B cell (primary cell): ENCODE measurements around the gene SUGP1. TPM values are rescaled to one million over a fixed set of nuclear protein-coding genes. Genes with fewer than 3 reads are reported as not detected.

ENCODE experiments used
- ATAC-seq: fragments of 200-7000 bp; cut with Tn5 transposase; one replicate; pipeline ENCODE4 v1.10.0; 2021; ENCODE audit warnings: low read depth, mild to moderate bottlenecking, moderate number of reproducible peaks, moderate library complexity
- CTCF ChIA-PET: fragments of 350-600 bp; sonication (Branson Sonifier 250); formaldehyde crosslinking; loops from one replicate; lab custom pipeline; 2021; ENCODE audit warnings: antibody characterized with exemption, inconsistent platforms; lab: Charles Lee
- POLR2A ChIA-PET: fragments of 350-600 bp; sonication (Branson Sonifier 250); formaldehyde crosslinking; loops from one replicate; lab custom pipeline; 2021; ENCODE audit warnings: antibody characterized with exemption; lab: Charles Lee
- DNase-seq: peaks from one replicate; pipeline ENCODE4 v3.0.0; 2013
- H2AFZ ChIP-seq: 2 replicates; pipeline ENCODE4 v1.6.1; 2012; ENCODE audit warnings: mild to moderate bottlenecking, low read depth, low read length; ENCODE audit not compliant: insufficient read depth, poor library complexity, severe bottlenecking
- H3K27ac ChIP-seq, 2 donors: 1 replicate in 1 of 2; 2 replicates in 1 of 2; pipeline ENCODE4 v1.5.1; 2012 to 2013; ENCODE audit warnings: low read length in 2 of 2, mild to moderate bottlenecking in 2 of 2, moderate library complexity in 1 of 2
- H3K27me3 ChIP-seq, 4 experiments: fragments of 200-600 bp in 1 of 4; sonication (generic) in 1 of 4; replicated peaks in 1 of 4; 1 replicate in 2 of 4; 2 replicates in 2 of 4; pipeline versions ENCODE4 v1.6.1 to v1.7.0; 2013 to 2016; ENCODE audit warnings: low read length in 3 of 4, mild to moderate bottlenecking in 2 of 4, mixed read lengths in 1 of 4, moderate library complexity in 1 of 4; ENCODE audit not compliant: insufficient read depth in 4 of 4, control insufficient read depth in 3 of 4; ENCODE audit errors: control extremely low read depth in 1 of 4
- H3K36me3 ChIP-seq, 2 experiments: replicated peaks in 1 of 2; 1 replicate in 1 of 2; 2 replicates in 1 of 2; pipeline versions ENCODE4 v1.6.1 to v1.7.1; 2013; ENCODE audit warnings: low read length in 1 of 2; ENCODE audit not compliant: insufficient read depth in 2 of 2, control insufficient read depth in 1 of 2; ENCODE audit errors: control extremely low read depth in 1 of 2, extremely low read depth in 1 of 2
- H3K4me1 ChIP-seq, 2 donors: fragments of 200-600 bp in 1 of 2; sonication (generic) in 1 of 2; 1 replicate in 1 of 2; 2 replicates in 1 of 2; pipeline versions ENCODE4 v1.5.1 to v1.6.1; 2013 to 2017; ENCODE audit warnings: low read length in 2 of 2; ENCODE audit not compliant: control insufficient read depth in 2 of 2, insufficient read depth in 2 of 2
- H3K4me2 ChIP-seq: replicated peaks from 2 replicates; pipeline ENCODE3; 2012; ENCODE audit warnings: mild to moderate bottlenecking, low read depth, low read length; ENCODE audit not compliant: poor library complexity, severe bottlenecking
- H3K4me3 ChIP-seq, 5 experiments: fragments of 200-600 bp in 1 of 5; sonication (generic) in 1 of 5; 1 replicate in 3 of 5; 2 replicates in 2 of 5; pipeline versions ENCODE4 v1.5.1 to v1.7.0; 2011 to 2016; ENCODE audit warnings: low read length in 4 of 5, mild to moderate bottlenecking in 4 of 5, low read depth in 2 of 5, control low read depth in 1 of 5, moderate library complexity in 1 of 5; ENCODE audit not compliant: insufficient read depth in 1 of 5; ENCODE audit errors: control extremely low read depth in 1 of 5, extremely low read depth in 1 of 5
- H3K79me2 ChIP-seq: fragments of 200-600 bp; sonication (generic); one replicate; pipeline ENCODE4 v1.6.0; 2016; ENCODE audit warnings: low read length; ENCODE audit not compliant: control insufficient read depth, insufficient read depth
- H3K9ac ChIP-seq: fragments of 200-600 bp; sonication (generic); 2 replicates; pipeline ENCODE4 v1.6.1; 2017; ENCODE audit warnings: mild to moderate bottlenecking, low read length, moderate library complexity
- H3K9me3 ChIP-seq, 3 donors: one replicate each; pipeline versions ENCODE4 v1.6.1 to v1.7.1; 2013; ENCODE audit warnings: low read length in 2 of 3; ENCODE audit not compliant: control insufficient read depth in 2 of 3, insufficient read depth in 1 of 3; ENCODE audit errors: control extremely low read depth in 1 of 3
- H4K20me1 ChIP-seq: 2 replicates; pipeline ENCODE4 v1.6.0; 2012; ENCODE audit warnings: mild to moderate bottlenecking, low read length; ENCODE audit not compliant: insufficient read depth, control insufficient read depth, poor library complexity, severe bottlenecking
- H3K27ac Mint-ChIP-seq: one replicate; pipeline ENCODE4 v1.8.0; 2021; ENCODE audit warnings: mixed read lengths
- H3K27me3 Mint-ChIP-seq: one replicate; pipeline ENCODE4 v1.8.0; 2021; ENCODE audit warnings: mixed read lengths
- H3K4me1 Mint-ChIP-seq: one replicate; pipeline ENCODE4 v1.8.0; 2021; ENCODE audit warnings: mixed read lengths
- H3K4me3 Mint-ChIP-seq: one replicate; pipeline ENCODE4 v1.8.0; 2021; ENCODE audit warnings: mixed read lengths
- H3K9me3 Mint-ChIP-seq: one replicate; pipeline ENCODE4 v1.8.0; 2022; ENCODE audit warnings: mixed read lengths; ENCODE audit not compliant: insufficient read depth
- CTCF ChIP-seq: fragments of 200-600 bp; IDR thresholded peaks from one replicate; pipeline ENCODE4 v1.8.0; 2022; ENCODE audit warnings: antibody characterized with exemption, mild to moderate bottlenecking
- EZH2 ChIP-seq: IDR thresholded peaks from 2 replicates; pipeline ENCODE4 v1.6.1; 2012; ENCODE audit warnings: borderline replicate concordance, low read depth, mild to moderate bottlenecking, moderate library complexity, low read length; ENCODE audit not compliant: insufficient read depth, poor library complexity, severe bottlenecking
- WGBS: methylation state at CpG from one replicate; pipeline ENCODE4 v1.1.5; 2013; ENCODE audit warnings: missing lambda C conversion rate; ENCODE audit not compliant: insufficient coverage; 5-methylcytosine and 5-hydroxymethylcytosine counted together
- intact Hi-C: fragments of 100-400 bp; cut with micrococcal nuclease; formaldehyde crosslinking; loops from one replicate; pipeline ENCODE4 v1.10.0; 2022
- polyA plus RNA-seq: library from polyadenylated mRNA; depleted of rRNA; stranded (reverse); fragments of >200 nt; gene quantifications from 2 replicates; pipeline ENCODE4 v1.2.3, GENCODE V29; 2012
- total RNA-seq, 2 donors: library from RNA; stranded (reverse); fragments of 120-200 nt in 1 of 2; gene quantifications; 1 replicate in 1 of 2; 2 replicates in 1 of 2; pipeline versions ENCODE4 v1.2.3 to v1.2.4, GENCODE V29; 2013 to 2022

Gene SUGP1
- total and polyA plus RNA-seq, 2 donors (not counting 1 experiment from before 2014, with no cell fraction given) = 61.3 to 86.9 TPM

DNA sequence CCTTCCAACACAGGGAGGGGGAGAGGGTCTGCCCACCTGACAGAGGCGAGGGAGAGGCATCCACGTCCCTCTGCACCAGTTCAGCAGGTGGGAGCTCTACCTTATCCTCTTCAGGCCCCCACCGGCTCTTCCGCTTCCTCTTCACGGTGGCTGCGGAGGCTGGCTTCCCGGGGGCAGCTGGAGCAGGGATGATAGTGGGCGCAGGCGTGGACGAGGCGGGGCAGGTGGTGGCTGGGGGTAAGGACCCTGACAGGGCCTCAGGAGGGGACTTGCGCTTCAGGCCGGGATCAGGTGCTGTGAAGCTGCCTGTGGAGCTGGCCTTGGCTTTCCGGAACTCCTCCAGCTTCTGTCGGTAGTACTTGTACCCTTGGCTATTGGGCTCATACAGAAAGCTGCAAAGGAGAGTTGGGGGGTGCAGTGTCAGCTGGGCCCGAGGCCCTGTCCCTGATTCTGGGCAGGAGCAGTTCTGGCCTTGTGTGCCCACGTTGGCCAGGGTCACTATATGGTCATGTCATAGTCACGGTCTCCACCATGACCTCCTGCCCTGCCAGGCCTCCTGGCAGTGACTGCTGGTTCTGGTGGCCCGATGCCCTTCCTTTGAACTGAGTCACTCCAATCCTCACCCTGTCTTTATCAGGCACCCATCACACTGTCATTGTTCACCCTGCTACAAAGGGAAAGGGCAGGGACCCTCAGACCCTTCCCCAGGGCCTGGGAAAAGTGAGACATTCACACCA lies 23.2 kb downstream of the SUGP1 start:
- intact Hi-C loops = no loop called here
- Mint-ChIP-seq H3K9me3 (no peaks in the 10 kb centered on the region), H3K4me3 (no peak overlapping the region), H3K4me1 (no peaks in the 10 kb centered on the region), H3K27me3 (no peaks in the 10 kb centered on the region), H3K27ac (no peak overlapping the region)
- Histone ChIP-seq H3K4me3 (no peak overlapping the region), H3K27ac (no peak overlapping the region), H3K9ac (no peak overlapping the region), H4K20me1 (no peaks in the 10 kb centered on the region), H3K4me1 (no peaks in the 10 kb centered on the region), H3K4me2 (no peak overlapping the region), H3K36me3 (peaks cover 2 to 51% of the 10 kb centered on the region in 2 experiments), H3K79me2 (no peaks in the 10 kb centered on the region), H3K9me3 (peaks cover 0 to 3% (median 0%) of the 10 kb centered on the region in 3 donors), H3K27me3 (no peaks in the 10 kb centered on the region), H2AFZ (no peak overlapping the region)
- CTCF ChIA-PET = interaction anchor here (0.6 to 1.0 kb wide), 2 partner anchors 9 to 305 kb away, joined by 3 read pairs; no protein-coding TSS in a partner anchor
- TF ChIP-seq EZH2 (no peak), CTCF (no peak)
- 95% methylated on average over 19 of the region's 19 CpGs for WGBS
- ATAC-seq (no peak), DNase-seq (no peak)
- POLR2A ChIA-PET = no interaction called here

DNA sequence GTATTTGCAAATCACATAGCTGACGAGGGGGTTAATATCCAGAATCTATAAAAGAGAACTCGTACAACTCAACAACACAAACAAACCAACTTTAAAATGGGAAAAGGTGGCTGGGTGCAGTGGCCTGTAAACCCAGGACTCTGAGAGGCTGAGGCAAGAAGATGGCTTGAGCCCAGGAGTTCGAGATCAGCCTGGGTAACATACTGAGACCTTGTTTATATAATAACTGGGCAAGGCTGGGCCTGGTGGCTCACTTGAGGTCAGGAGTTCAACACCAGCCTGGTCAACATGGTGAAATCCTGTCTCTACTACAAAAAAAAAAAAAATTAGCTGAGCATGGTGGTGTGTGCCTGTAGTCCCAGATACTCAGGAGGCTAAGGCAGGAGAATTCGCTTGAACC lies 25.4 kb downstream of the SUGP1 start:
- no peaks in the 10 kb centered on the region for H3K4me1 Mint-ChIP-seq
- Histone ChIP-seq H3K27ac (no peak overlapping the region), H3K36me3 (peaks cover 2 to 43% of the 10 kb centered on the region in 2 experiments), H3K27me3 (no peaks in the 10 kb centered on the region), H3K4me3 (no peak overlapping the region), H3K79me2 (no peaks in the 10 kb centered on the region), H2AFZ (no peak overlapping the region), H4K20me1 (no peaks in the 10 kb centered on the region), H3K9me3 (peaks cover 0 to 3% (median 3%) of the 10 kb centered on the region in 3 donors), H3K4me2 (no peak overlapping the region), H3K4me1 (no peaks in the 10 kb centered on the region), H3K9ac (no peak overlapping the region)
- intact Hi-C loops = no loop called here
- H3K27me3 Mint-ChIP-seq = no peaks in the 10 kb centered on the region
- 100% methylated on average over 2 of the region's 4 CpGs for WGBS
- no peak overlapping the region for H3K4me3 Mint-ChIP-seq
- CTCF ChIA-PET = no interaction called here
- no peak for ATAC-seq
- TF ChIP-seq CTCF = no peak
- TF ChIP-seq EZH2 = no peak
- H3K9me3 Mint-ChIP-seq = no peaks in the 10 kb centered on the region
- POLR2A ChIA-PET = no interaction called here
- no peak overlapping the region for H3K27ac Mint-ChIP-seq
- no peak for DNase-seq
